ENCODE data around the gene NAB1. TPM values are rescaled to one million over a fixed set of nuclear protein-coding genes. Genes with fewer than 3 reads are reported as not detected.

Gene NAB1
- polyA plus RNA-seq, 1 experiment, result 14.1 TPM

- H3K36me3 ChIP-seq (ENCODE audit: control insufficient read depth, insufficient read depth, low read length), result no peaks in the 10 kb centered on the region
- no peak overlapping the region for H3K4me3 ChIP-seq (ENCODE audit: low read depth, low read length)
- no peak for DNase-seq (ENCODE audit: low read depth)
- ChIA-PET POLR2A (no interaction called here), CTCF (interaction anchor here (1.2 kb wide), 1 partner anchor 9 kb away, joined by 4 read pairs; no protein-coding TSS in a partner anchor)
- no peak for TF ChIP-seq CTCF (IDR thresholded peaks at IDR 0.05; ENCODE audit: insufficient read depth, low read depth, low read length)
- no peaks in the 10 kb centered on the region; the same call in none of the 2 replicates for H3K27me3 ChIP-seq (ENCODE audit: control insufficient read depth, insufficient read depth, low read length)
Observed at GRCh38 chr2:190740449-190740848, 91.6 kb downstream of the NAB1 start.

Other genes with a start within 250 kb of the NAB1 start
- gene MFSD6, start 240.7 kb upstream of the NAB1 start, polyA plus RNA-seq (2011; rRNA removed), result 11.8 and 14.4 TPM in 2 replicates
- 2.1 and 5.8 TPM in 2 replicates for gene NEMP2, start 114.4 kb upstream of the NAB1 start, polyA plus RNA-seq (2011; rRNA removed)
- gene GLS, start 231.7 kb downstream of the NAB1 start, polyA plus RNA-seq (2011; rRNA removed), result 132 and 372 TPM in 2 replicates